AG04450 (cell line): ENCODE results near the gene VPS13C. TPM values are rescaled to one million over a fixed set of nuclear protein-coding genes. Genes with fewer than 3 reads are reported as not detected.

Experiments used
- CTCF ChIA-PET: fragments of 300-600, 350-600 bp; formaldehyde crosslinking; extraction: SDS; loops from one replicate; lab custom pipeline; 2022; ENCODE audit warnings: antibody characterized with exemption, inconsistent platforms; lab: Charles Lee
- POLR2A ChIA-PET: fragments of 350-600 bp; formaldehyde crosslinking; extraction: SDS; loops from one replicate; lab custom pipeline; 2021; ENCODE audit warnings: antibody characterized with exemption, inconsistent platforms; lab: Yijun Ruan, JAX
- DNase-seq: peaks from one replicate; pipeline ENCODE4 v3.0.0-alpha.2; 2011; ENCODE audit warnings: low read depth, low spot score
- H3K27ac ChIP-seq: one replicate; pipeline ENCODE4 v1.5.1; 2012; ENCODE audit warnings: low read depth, low read length, control low read depth
- H3K27me3 ChIP-seq: one replicate; pipeline ENCODE4 v1.6.0; 2012; ENCODE audit warnings: low read length; ENCODE audit not compliant: control insufficient read depth, insufficient read depth
- H3K4me3 ChIP-seq: 2 replicates; pipeline ENCODE4 v1.5.1; 2011; ENCODE audit warnings: mild to moderate bottlenecking, low read depth, low read length, control low read depth
- H3K9me3 ChIP-seq: 2 replicates; pipeline ENCODE4 v1.5.1; 2012; ENCODE audit warnings: low read length; ENCODE audit not compliant: control insufficient read depth, insufficient read depth
- CTCF ChIP-seq: IDR thresholded peaks from 2 replicates; pipeline ENCODE4 v1.5.1; 2011; ENCODE audit warnings: low read depth, low read length, control low read depth, inconsistent platforms
- polyA plus RNA-seq: library from polyadenylated mRNA; depleted of rRNA; stranded (reverse); fragments of >200 nt; gene quantifications from 2 replicates; pipeline ENCODE4 v1.2.3, GENCODE V29; 2011

Gene VPS13C
- polyA plus RNA-seq, 1 experiment = 17.8 TPM

GRCh38 chr15:61908241-61908640, 152.0 kb downstream of the VPS13C start:
- TF ChIP-seq CTCF = no peak
- no peaks in the 10 kb centered on the region for H3K27me3 ChIP-seq
- no peaks in the 10 kb centered on the region for H3K9me3 ChIP-seq
- no peak overlapping the region for H3K4me3 ChIP-seq
- ChIA-PET CTCF (no interaction called here), POLR2A (no interaction called here)
- DNase-seq = no peak
- no peak overlapping the region for H3K27ac ChIP-seq

GRCh38 chr15:61907753-61908086, 152.5 kb downstream of the VPS13C start:
- TF ChIP-seq CTCF = no peak
- CTCF ChIA-PET = no interaction called here

GRCh38 chr15:61906961-61907752, 153.1 kb downstream of the VPS13C start:
- H3K27ac ChIP-seq = no peak overlapping the region
- TF ChIP-seq CTCF = no peak
- H3K27me3 ChIP-seq = no peaks in the 10 kb centered on the region
- DNase-seq = no peak
- ChIA-PET POLR2A (no interaction called here), CTCF (no interaction called here)
- H3K9me3 ChIP-seq = no peaks in the 10 kb centered on the region
- no peak overlapping the region for H3K4me3 ChIP-seq

More at GRCh38 chr15:61907753-61908086, 152.5 kb downstream of the VPS13C start:
- Histone ChIP-seq H3K4me3 (no peak overlapping the region), H3K27me3 (no peaks in the 10 kb centered on the region), H3K27ac (no peak overlapping the region), H3K9me3 (no peaks in the 10 kb centered on the region)
- DNase-seq = no peak
- POLR2A ChIA-PET = no interaction called here

GRCh38 chr15:61893146-61893545, 167.1 kb downstream of the VPS13C start:
- POLR2A ChIA-PET = no interaction called here
- Histone ChIP-seq H3K27me3 (no peaks in the 10 kb centered on the region), H3K4me3 (no peak overlapping the region), H3K9me3 (peaks cover 3% of the 10 kb centered on the region; the same call in 1 of the 2 replicates), H3K27ac (no peak overlapping the region)
- CTCF ChIA-PET = no interaction called here
- TF ChIP-seq CTCF = no peak
- DNase-seq = no peak

GRCh38 chr15:61892140-61892539, 168.1 kb downstream of the VPS13C start:
- CTCF ChIA-PET = no interaction called here
- no peak overlapping the region for H3K27ac ChIP-seq
- DNase-seq = no peak
- no peak overlapping the region for H3K4me3 ChIP-seq
- POLR2A ChIA-PET = no interaction called here
- H3K9me3 ChIP-seq = peaks cover 3% of the 10 kb centered on the region; the same call in 1 of the 2 replicates
- no peak for TF ChIP-seq CTCF
- no peaks in the 10 kb centered on the region for H3K27me3 ChIP-seq
